Neuronal stem cell (in vitro differentiated cells): ENCODE results near the gene IMMP2L.

Experiments
- DNase-seq: peaks from one replicate; pipeline ENCODE4 v3.0.0-alpha.2; 2013; ENCODE audit warnings: low spot score
- H2AFZ ChIP-seq: one replicate; pipeline ENCODE4 v1.6.1; 2013; ENCODE audit warnings: mild to moderate bottlenecking, low read length, inconsistent platforms
- H2AK5ac ChIP-seq: 2 replicates; pipeline ENCODE4 v1.6.1; 2013; ENCODE audit warnings: low read depth, mild to moderate bottlenecking, inconsistent platforms, low read length, moderate library complexity, mixed read lengths
- H2BK120ac ChIP-seq: 2 replicates; pipeline ENCODE4 v1.6.1; 2013; ENCODE audit warnings: low read depth, mild to moderate bottlenecking, inconsistent platforms, low read length, moderate library complexity, mixed read lengths
- H2BK12ac ChIP-seq: one replicate; pipeline ENCODE4 v1.6.1; 2013; ENCODE audit warnings: low read length, inconsistent platforms
- H2BK15ac ChIP-seq: 2 replicates; pipeline ENCODE4 v1.6.1; 2013; ENCODE audit warnings: mild to moderate bottlenecking, low read length, inconsistent platforms, mixed read lengths
- H2BK5ac ChIP-seq: one replicate; pipeline ENCODE4 v1.6.1; 2013; ENCODE audit warnings: inconsistent platforms, mild to moderate bottlenecking, low read length, moderate library complexity
- H3K14ac ChIP-seq: one replicate; pipeline ENCODE4 v1.6.1; 2013; ENCODE audit warnings: low read length, inconsistent platforms
- H3K18ac ChIP-seq: 2 replicates; pipeline ENCODE4 v1.6.1; 2013; ENCODE audit warnings: low read length, inconsistent platforms
- H3K23ac ChIP-seq: 2 replicates; pipeline ENCODE4 v1.6.1; 2013; ENCODE audit warnings: low read depth, mild to moderate bottlenecking, mixed read lengths, low read length, inconsistent platforms; ENCODE audit not compliant: poor library complexity
- H3K27ac ChIP-seq: replicated peaks from 3 replicates; pipeline ENCODE4 v1.5.1; 2013; ENCODE audit warnings: low read length, inconsistent platforms
- H3K27me3 ChIP-seq, 3 experiments: 2 replicates each; pipeline ENCODE4 v1.6.1; 2013; ENCODE audit warnings: low read length in 3 of 3, mild to moderate bottlenecking in 2 of 3, inconsistent platforms in 1 of 3, low read depth in 1 of 3, mixed read lengths in 1 of 3, moderate library complexity in 1 of 3; ENCODE audit not compliant: control insufficient read depth in 3 of 3, insufficient read depth in 3 of 3
- H3K36me3 ChIP-seq, 2 donors: replicated peaks in 1 of 2; 2 replicates each; pipeline ENCODE4 v1.6.1; 2013; ENCODE audit warnings: low read length in 2 of 2; ENCODE audit not compliant: control insufficient read depth in 2 of 2, insufficient read depth in 2 of 2
- H3K4ac ChIP-seq: 2 replicates; pipeline ENCODE4 v1.6.1; 2013; ENCODE audit warnings: inconsistent platforms, mild to moderate bottlenecking, low read length, moderate library complexity
- H3K4me1 ChIP-seq, 2 donors: 1 replicate in 1 of 2; 2 replicates in 1 of 2; pipeline ENCODE4 v1.6.1; 2013; ENCODE audit warnings: low read length in 2 of 2, low read depth in 1 of 2; ENCODE audit not compliant: control insufficient read depth in 2 of 2, insufficient read depth in 1 of 2
- H3K4me2 ChIP-seq: one replicate; pipeline ENCODE4 v1.6.1; 2013; ENCODE audit warnings: mild to moderate bottlenecking, low read length, inconsistent platforms; ENCODE audit not compliant: insufficient read depth, poor library complexity, severe bottlenecking
- H3K4me3 ChIP-seq, 2 donors: 2 replicates each; pipeline ENCODE4 v1.5.1; 2013; ENCODE audit warnings: low read length in 2 of 2, mild to moderate bottlenecking in 2 of 2, inconsistent platforms in 1 of 2, moderate library complexity in 1 of 2
- H3K79me1 ChIP-seq: one replicate; pipeline ENCODE4 v1.6.1; 2013; ENCODE audit warnings: low read depth, mild to moderate bottlenecking, inconsistent platforms, low read length, moderate library complexity
- H3K9ac ChIP-seq: one replicate; pipeline ENCODE4 v1.6.1; 2013; ENCODE audit warnings: mild to moderate bottlenecking, low read depth, low read length, inconsistent platforms; ENCODE audit not compliant: poor library complexity
- H3K9me3 ChIP-seq, 2 donors: replicated peaks in 1 of 2; 2 replicates each; pipeline versions ENCODE3 to v1.6.1; 2013; ENCODE audit warnings: low read length in 2 of 2, mild to moderate bottlenecking in 2 of 2, inconsistent platforms in 1 of 2, low read depth in 1 of 2, mixed read lengths in 1 of 2, moderate library complexity in 1 of 2; ENCODE audit not compliant: control insufficient read depth in 2 of 2, insufficient read depth in 1 of 2
- H4K8ac ChIP-seq: one replicate; pipeline ENCODE4 v1.6.1; 2013; ENCODE audit warnings: low read depth, mild to moderate bottlenecking, inconsistent platforms, low read length, moderate library complexity
- H4K91ac ChIP-seq: one replicate; pipeline ENCODE4 v1.6.1; 2013; ENCODE audit warnings: low read length, low read depth, mild to moderate bottlenecking, inconsistent platforms; ENCODE audit not compliant: poor library complexity
- WGBS, 2 donors: extraction: QIAGEN DNeasy Blood & Tissue Kit; methylation state at CpG; one replicate each; pipeline ENCODE4 v1.1.7; 2013; ENCODE audit warnings: missing lambda C conversion rate in 2 of 2, mixed read lengths in 1 of 2; ENCODE audit not compliant: insufficient read length in 2 of 2, insufficient replicate concordance in 1 of 2; ENCODE audit errors: extremely low coverage in 2 of 2; 5-methylcytosine and 5-hydroxymethylcytosine counted together

IMMP2L gene

DNA sequence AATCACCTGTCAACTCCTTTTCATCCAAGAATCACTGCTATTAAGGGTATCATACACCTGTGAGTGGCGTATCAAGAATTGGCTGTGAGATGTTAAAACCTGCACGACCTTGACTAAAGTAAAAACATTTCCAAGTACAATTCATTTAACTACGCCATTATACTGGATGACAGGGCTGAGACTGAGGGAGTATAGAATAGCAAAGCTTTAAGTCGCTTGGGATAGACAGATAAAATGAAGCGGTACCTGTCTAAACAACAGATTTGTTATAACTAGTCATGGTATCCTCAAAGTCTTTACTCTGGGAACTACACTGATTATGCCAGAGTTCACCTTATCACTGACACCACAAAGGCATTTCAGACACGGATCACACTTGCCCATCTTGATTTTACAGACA is 837.5 kb downstream of the IMMP2L start:
- Histone ChIP-seq H2BK12ac (no peak overlapping the region), H3K18ac (no peak overlapping the region), H2BK120ac (no peak overlapping the region), H4K8ac (no peak overlapping the region), H2AFZ (no peak overlapping the region), H3K4me3 (no peak overlapping the region), H3K4me1 (no peaks in the 10 kb centered on the region), H4K91ac (no peak overlapping the region), H2BK15ac (no peak overlapping the region), H3K27me3 (no peaks in the 10 kb centered on the region), H3K4me2 (no peak overlapping the region), H3K14ac (no peak overlapping the region), H2BK5ac (no peak overlapping the region), H3K23ac (no peak overlapping the region), H3K27ac (no peak overlapping the region), H2AK5ac (no peak overlapping the region), H3K36me3 (no peaks in the 10 kb centered on the region), H3K9me3 (no peaks in the 10 kb centered on the region), H3K4ac (no peak overlapping the region), H3K79me1 (no peaks in the 10 kb centered on the region), H3K9ac (no peak overlapping the region)
- DNase-seq: no peak
- WGBS, 2 donors: no CpG with 5 or more reads among the region's 6 CpGs

DNA sequence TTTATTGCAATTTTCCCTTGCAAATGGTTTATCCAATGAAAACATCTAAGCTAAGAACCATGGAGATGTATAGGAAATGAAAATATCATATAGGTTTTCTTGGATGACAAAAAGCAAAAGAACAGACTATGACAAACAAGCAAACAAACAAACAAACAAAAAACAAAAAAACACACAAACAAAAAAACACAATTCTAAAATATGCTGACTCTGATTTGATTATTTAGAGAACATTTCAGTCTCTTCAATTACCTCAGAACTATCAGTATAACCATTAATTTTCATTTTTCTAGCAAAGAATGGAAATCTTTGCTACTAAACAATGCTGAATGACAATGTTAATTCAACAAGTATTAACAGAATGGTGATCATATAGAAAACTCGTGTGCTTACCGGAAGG is 840.9 kb downstream of the IMMP2L start:
- Histone ChIP-seq H2BK120ac (no peak overlapping the region), H2BK15ac (no peak overlapping the region), H4K91ac (no peak overlapping the region), H2BK12ac (no peak overlapping the region), H3K4me3 (no peak overlapping the region), H3K4ac (no peak overlapping the region), H3K4me2 (no peak overlapping the region), H3K23ac (no peak overlapping the region), H3K14ac (no peak overlapping the region), H3K9me3 (no peaks in the 10 kb centered on the region), H3K36me3 (no peaks in the 10 kb centered on the region), H3K79me1 (no peaks in the 10 kb centered on the region), H3K18ac (no peak overlapping the region), H2AK5ac (no peak overlapping the region), H3K27me3 (no peaks in the 10 kb centered on the region), H3K27ac (no peak overlapping the region), H2BK5ac (no peak overlapping the region), H3K9ac (no peak overlapping the region), H3K4me1 (no peaks in the 10 kb centered on the region), H2AFZ (no peak overlapping the region), H4K8ac (no peak overlapping the region)
- no peak for DNase-seq
- WGBS, 2 donors: no CpG with 5 or more reads among the region's 2 CpGs

DNA sequence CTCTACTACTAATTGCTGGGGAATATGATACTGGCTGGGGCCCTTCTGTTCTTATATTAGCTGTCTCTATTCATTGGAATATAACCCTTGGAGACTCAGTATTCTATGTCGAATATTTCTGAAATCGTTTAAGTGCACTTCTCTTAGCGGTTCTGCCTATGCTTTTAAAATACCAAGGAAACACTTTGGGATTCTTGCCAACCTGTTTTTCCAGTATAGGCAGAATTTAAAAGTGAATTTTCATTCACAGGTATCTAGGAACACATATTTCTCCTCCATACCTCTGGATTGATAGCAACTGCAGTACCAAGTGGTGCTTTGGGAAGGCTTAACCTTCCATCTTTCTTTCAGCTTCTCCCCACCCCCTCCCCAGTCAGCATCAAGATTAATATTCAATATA is 841.7 kb downstream of the IMMP2L start:
- no peak overlapping the region for H2BK5ac ChIP-seq
- H3K27me3 ChIP-seq: no peaks in the 10 kb centered on the region
- H2BK15ac ChIP-seq: no peak overlapping the region
- no peaks in the 10 kb centered on the region for H3K36me3 ChIP-seq
- H3K27ac ChIP-seq: no peak overlapping the region
- no peaks in the 10 kb centered on the region for H3K4me1 ChIP-seq
- no peaks in the 10 kb centered on the region for H3K9me3 ChIP-seq
- no peak for DNase-seq
- no peaks in the 10 kb centered on the region for H3K79me1 ChIP-seq
- no peak overlapping the region for H3K9ac ChIP-seq
- no peak overlapping the region for H3K14ac ChIP-seq
- H2BK12ac ChIP-seq: no peak overlapping the region
- no peak overlapping the region for H4K91ac ChIP-seq
- WGBS, 2 donors: no CpG with 5 or more reads among the region's 3 CpGs
- H4K8ac ChIP-seq: no peak overlapping the region
- H3K4me3 ChIP-seq: no peak overlapping the region
- no peak overlapping the region for H3K4ac ChIP-seq
- no peak overlapping the region for H2AFZ ChIP-seq
- no peak overlapping the region for H3K23ac ChIP-seq
- no peak overlapping the region for H3K4me2 ChIP-seq
- H2AK5ac ChIP-seq: no peak overlapping the region
- no peak overlapping the region for H2BK120ac ChIP-seq
- H3K18ac ChIP-seq: no peak overlapping the region

DNA sequence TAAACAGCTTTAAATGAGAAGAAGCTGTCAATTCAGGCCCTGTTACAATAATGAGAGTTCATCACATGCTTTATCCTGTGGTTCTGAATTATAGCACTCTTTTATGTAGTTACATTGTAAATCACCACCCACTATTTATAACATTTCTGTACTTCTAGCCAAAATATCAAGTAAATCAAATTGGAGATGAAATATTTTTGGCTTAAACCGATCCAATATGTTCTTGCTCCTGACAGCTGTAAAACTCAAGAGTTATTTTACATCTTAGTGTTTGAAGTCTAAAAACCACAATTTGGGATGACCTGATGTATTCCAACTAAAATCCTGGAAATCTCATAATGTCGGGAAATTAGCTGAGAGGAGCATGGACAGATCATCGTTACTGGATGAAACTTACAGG is 842.6 kb downstream of the IMMP2L start:
- H2BK120ac ChIP-seq: no peak overlapping the region
- no peaks in the 10 kb centered on the region for H3K36me3 ChIP-seq
- H3K27ac ChIP-seq: no peak overlapping the region
- H3K27me3 ChIP-seq: no peaks in the 10 kb centered on the region
- H2BK5ac ChIP-seq: no peak overlapping the region
- no peak overlapping the region for H2BK15ac ChIP-seq
- no peak overlapping the region for H4K91ac ChIP-seq
- no peak overlapping the region for H3K4ac ChIP-seq
- no peak overlapping the region for H3K4me3 ChIP-seq
- H2AFZ ChIP-seq: no peak overlapping the region
- no peaks in the 10 kb centered on the region for H3K79me1 ChIP-seq
- no peak overlapping the region for H2AK5ac ChIP-seq
- no peak overlapping the region for H2BK12ac ChIP-seq
- H3K9ac ChIP-seq: no peak overlapping the region
- H3K18ac ChIP-seq: no peak overlapping the region
- no peak overlapping the region for H3K4me2 ChIP-seq
- no CpG with 5 or more reads among the region's 3 CpGs for WGBS, 2 donors
- no peaks in the 10 kb centered on the region for H3K9me3 ChIP-seq
- H3K4me1 ChIP-seq: no peaks in the 10 kb centered on the region
- H3K23ac ChIP-seq: no peak overlapping the region
- no peak for DNase-seq
- no peak overlapping the region for H3K14ac ChIP-seq
- no peak overlapping the region for H4K8ac ChIP-seq
